ENCODE measurements around the gene LIMCH1.

- TF ChIP-seq CTCF (IDR thresholded peaks at IDR 0.05) (no peak), POLR2A (IDR thresholded peaks at IDR 0.05) (no peak)
Measured at GRCh38 chr4:41525129-41525528, 12.8 kb upstream of the LIMCH1 start.

All from adrenal gland (tissue), 5 donors.